HG03378 (cell line): Measurements from ENCODE around the gene RYR1.
"Not testable (repeated sequence)": the region's sequence is repeated elsewhere in the genome, so short reads cannot be mapped to it uniquely, and the experiment has no call there.

Experiments
- ATAC-seq: cut with Tn5 transposase; IDR thresholded peaks from one replicate; pipeline ENCODE4 v1.9.1; 2021; ENCODE audit warnings: mild to moderate bottlenecking, moderate library complexity; ENCODE audit not compliant: unreplicated experiment

The RYR1 gene

DNA sequence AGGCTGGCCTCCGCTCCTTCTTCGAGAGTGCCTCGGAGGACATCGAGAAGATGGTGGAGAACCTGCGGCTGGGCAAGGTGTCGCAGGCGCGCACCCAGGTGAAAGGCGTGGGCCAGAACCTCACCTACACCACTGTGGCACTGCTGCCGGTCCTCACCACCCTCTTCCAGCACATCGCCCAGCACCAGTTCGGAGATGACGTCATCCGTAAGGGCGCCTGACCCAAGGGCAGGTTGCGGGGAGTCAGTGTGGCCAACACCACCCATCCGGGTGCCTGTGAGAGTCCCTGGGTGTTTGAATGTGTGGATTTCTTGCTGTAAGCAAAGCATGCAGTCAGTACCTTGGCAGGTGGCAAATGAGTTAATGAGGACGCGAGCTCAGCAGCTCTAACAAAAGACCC, 78.8 kb downstream of the RYR1 start:
- ATAC-seq = no peak

- not testable (repeated sequence) for ATAC-seq
Measured at GRCh38 chr19:38513156-38513555, 79.7 kb downstream of the RYR1 start.

GRCh38 chr19:38513762-38514167, 80.3 kb downstream of the RYR1 start:
- ATAC-seq = no peak

DNA sequence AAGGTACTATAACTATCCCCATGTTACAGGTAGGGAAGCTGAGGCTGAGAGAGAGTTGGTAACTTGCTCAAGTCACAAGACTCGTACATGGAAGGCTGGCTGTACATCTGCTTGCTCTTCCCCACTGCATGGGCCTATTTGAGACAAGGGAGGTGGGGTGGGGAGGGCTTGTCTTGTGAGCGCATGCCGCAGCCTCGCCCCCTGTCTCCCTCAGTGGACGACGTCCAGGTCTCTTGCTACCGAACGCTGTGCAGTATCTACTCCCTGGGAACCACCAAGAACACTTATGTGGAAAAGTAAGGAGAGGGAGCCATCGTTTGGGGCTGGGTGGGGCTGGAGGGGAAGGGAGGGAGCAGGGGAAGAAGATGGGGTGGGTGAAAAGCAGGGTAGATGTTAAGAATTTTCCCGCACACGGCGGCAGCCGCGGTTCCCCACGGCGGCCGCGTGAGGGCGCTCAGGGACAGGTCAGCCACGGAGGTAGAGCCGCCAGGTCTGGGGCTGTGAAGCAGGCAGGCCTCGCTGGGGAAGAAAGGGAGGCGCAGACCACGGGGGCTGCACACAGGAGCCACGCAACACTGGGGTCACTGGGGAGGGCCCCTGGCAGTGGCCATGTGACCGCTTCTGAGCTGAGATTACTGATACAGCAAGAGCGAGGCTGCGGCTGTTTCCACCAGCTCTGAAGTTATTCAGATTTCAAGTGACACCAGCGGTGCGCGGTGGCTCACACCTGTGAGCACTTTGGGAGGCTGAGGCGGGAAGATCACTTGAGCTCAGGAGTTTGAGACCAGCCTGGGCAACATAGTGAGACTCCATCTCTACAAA, 81.5 kb downstream of the RYR1 start:
- no peak for ATAC-seq

GRCh38 chr19:38515896-38516295, 82.4 kb downstream of the RYR1 start:
- ATAC-seq = no peak

- no peak for ATAC-seq
Measured at GRCh38 chr19:38516802-38517201, 83.3 kb downstream of the RYR1 start.

- no peak for ATAC-seq
Measured at GRCh38 chr19:38517321-38517720, 83.8 kb downstream of the RYR1 start.

- not testable (repeated sequence) for ATAC-seq
Measured at GRCh38 chr19:38517980-38518379, 84.5 kb downstream of the RYR1 start.

GRCh38 chr19:38519168-38519567, 85.7 kb downstream of the RYR1 start:
- no peak for ATAC-seq

DNA sequence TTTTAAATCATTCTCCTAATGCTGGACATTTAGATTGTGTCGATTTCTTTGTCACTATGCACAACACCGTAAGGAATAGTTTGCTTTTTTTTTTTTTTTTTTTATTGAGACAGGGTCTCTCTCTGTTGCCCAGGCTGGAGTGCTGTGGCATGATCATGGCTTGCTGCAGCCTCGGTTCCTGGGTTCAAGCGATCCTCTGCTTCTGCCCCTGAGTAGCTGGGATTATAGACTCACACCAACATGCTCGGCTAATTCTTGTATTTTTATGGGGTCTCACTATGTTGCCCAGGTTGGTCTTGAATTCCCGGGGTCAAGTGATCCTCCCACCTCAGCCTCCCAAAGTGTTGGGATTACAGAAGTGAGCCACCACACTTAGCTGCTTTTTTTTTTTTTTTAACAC, 86.5 kb downstream of the RYR1 start:
- ATAC-seq = no peak

GRCh38 chr19:38522915-38523314, 89.4 kb downstream of the RYR1 start:
- no peak for ATAC-seq

DNA sequence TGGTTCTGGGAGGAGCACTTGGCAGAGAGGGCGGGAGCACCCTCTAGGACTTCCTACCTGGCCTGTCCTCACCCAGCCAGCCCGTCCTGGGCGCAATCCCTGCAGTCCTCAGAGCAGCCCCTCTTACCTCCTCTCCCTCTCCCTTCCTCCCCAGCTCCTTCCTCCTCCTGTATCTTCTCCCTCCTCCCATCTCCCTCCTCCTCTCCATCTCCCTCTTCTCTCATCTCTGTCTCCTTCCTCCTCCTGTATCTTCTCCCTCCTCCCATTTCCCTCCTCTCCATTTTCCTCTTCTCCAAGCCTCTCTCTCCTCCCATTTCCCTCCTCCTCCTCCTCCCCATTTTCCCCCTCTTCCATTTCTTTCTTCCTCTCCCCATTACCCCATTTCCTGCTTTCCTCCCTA, 89.8 kb downstream of the RYR1 start:
- ATAC-seq = no peak

GRCh38 chr19:38524369-38524768, 90.9 kb downstream of the RYR1 start:
- ATAC-seq = no peak

GRCh38 chr19:38524994-38525634, 91.6 kb downstream of the RYR1 start:
- no peak for ATAC-seq

DNA sequence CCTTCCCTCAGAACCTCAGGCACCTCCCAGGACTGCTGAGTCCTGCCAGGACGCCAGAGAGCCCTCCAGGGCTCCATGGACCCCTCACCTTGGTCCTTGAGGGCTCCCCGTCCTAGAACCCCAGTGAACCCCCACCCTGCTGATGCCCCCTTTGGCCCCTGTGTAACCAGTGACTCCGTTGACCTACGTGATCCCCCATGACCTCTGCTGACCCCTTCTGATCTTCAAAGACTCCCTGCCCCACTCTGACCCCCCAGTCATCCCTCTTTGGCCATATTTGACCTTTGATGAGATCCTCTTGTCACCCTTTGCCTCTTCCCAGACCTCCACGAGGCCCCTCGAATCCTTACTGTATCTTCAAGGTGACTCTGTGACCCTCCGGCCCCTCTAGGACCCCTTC, 92.9 kb downstream of the RYR1 start:
- no peak for ATAC-seq

DNA sequence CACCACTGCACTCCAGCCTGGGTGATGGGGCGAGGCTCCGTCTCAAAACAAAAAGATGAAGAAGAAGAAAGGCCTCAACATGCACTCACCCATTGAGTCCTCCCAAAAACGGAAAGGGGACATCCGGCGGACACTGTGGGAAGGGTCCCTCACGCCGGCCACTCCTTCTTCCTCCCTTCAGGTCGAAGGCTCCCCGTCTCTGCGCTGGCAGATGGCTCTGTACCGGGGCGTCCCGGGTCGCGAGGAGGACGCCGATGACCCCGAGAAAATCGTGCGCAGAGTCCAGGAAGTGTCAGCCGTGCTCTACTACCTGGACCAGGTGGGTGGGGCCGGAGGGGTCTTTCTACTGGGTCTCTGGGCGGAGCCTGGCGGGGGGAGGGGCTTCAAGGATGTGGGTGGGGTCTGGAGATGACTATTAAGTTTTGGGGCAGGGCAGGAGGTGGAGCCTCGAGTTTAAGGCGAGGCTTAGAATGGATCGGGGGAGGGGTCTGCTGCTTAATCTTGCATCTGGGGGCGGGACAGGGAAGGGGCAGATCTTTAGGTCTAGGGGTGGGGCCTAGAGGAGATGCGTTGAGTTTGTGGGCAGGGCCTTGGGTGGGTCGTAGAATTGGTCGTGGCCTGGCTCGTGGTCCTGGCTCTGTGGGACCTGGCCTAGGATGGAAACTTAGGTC, 94.1 kb downstream of the RYR1 start:
- no peak for ATAC-seq

DNA sequence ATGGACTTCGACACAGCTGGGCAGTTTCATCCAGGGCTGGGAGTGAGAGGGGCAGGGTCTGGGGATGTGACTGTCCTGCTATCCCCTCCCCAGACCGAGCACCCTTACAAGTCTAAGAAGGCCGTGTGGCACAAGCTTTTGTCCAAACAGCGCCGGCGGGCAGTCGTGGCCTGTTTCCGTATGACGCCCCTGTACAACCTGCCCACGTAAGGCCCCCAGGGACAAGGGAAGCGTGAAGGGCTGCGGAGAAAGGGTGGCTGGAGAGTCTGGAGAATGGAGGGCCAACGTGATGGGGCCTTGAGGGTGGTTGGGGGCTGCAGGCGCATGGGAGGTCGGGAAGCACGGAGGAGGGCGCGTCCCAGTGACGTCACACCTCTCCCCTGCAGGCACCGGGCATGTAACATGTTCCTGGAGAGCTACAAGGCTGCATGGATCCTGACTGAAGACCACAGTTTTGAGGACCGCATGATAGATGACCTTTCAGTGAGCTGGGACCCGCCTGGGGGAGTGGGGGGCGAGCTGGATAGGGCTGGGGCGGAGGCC, 94.8 kb downstream of the RYR1 start:
- ATAC-seq = no peak

DNA sequence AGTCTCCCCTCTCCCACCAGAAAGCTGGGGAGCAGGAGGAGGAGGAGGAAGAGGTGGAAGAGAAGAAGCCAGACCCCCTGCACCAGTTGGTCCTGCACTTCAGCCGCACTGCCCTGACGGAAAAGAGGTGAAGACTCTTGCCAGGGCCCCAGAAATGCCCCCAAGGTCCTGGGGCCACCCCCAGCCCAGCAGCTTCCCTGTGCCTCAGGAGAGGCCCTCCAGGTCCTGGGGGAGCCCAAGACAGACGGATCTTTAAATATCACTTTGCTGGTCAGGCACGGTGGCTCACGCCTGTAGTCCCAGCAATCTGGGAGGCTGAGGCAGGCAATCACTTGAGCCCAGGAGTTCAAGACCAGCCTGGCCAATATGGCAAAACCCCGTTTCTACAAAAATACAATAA, 95.4 kb downstream of the RYR1 start:
- ATAC-seq = no peak

GRCh38 chr19:38531515-38531914, 98.0 kb downstream of the RYR1 start:
- ATAC-seq = no peak

- no peak for ATAC-seq
Measured at GRCh38 chr19:38532939-38533338, 99.4 kb downstream of the RYR1 start.

- ATAC-seq = no peak
Measured at GRCh38 chr19:38534574-38534973, 101.1 kb downstream of the RYR1 start.

GRCh38 chr19:38535212-38535611, 101.7 kb downstream of the RYR1 start:
- ATAC-seq = no peak
